ENCODE results near the gene SLC38A5. TPM values are rescaled to one million over a fixed set of nuclear protein-coding genes. Genes with fewer than 3 reads are reported as not detected.
"Not testable (repeated sequence)": the region's sequence is repeated elsewhere in the genome, so short reads cannot be mapped to it uniquely, and the experiment has no call there.

SLC38A5 gene
- total RNA-seq, 1 donor from 2014 or later = 21.5 TPM

GRCh38 chrX:48451708-48452107, 18.4 kb downstream of the SLC38A5 start:
- TF ChIP-seq CTCF (IDR thresholded peaks at IDR 0.05) = no peak
- H3K27ac ChIP-seq = no peak overlapping the region
- no peaks in the 10 kb centered on the region for H3K36me3 ChIP-seq
- no peaks in the 10 kb centered on the region for H3K27me3 ChIP-seq
- ATAC-seq (no peak), DNase-seq (no peak)
- no peaks in the 10 kb centered on the region for H3K9me3 ChIP-seq
- no peaks in the 10 kb centered on the region for H3K4me1 ChIP-seq
- no peak overlapping the region for H3K4me3 ChIP-seq
- intact Hi-C loops (cut with DNase I) = no loop called here

DNA sequence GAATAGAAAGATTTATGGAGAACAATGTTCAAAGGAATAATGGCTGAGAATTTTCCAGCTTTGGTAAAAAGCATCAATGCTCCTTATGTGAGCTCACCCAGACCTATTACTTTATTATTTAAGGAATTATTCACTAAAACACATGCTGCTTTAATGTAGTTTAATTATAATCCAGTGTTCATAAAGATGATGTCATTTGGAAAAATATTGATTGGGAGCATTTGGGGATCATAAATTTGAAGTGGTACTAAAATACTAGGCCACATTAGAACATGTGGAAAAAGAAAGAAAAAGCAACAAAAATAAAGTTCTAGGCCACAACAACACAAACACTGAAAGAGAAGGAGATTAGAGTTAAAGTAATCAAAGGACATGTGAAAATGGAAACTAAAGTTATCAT, 20.0 kb downstream of the SLC38A5 start:
- ATAC-seq = no peak

GRCh38 chrX:48447201-48447600, 22.9 kb downstream of the SLC38A5 start:
- H3K36me3 ChIP-seq; intact Hi-C loops (cut with DNase I); H3K27me3 ChIP-seq; H3K4me1 ChIP-seq; H3K4me3 ChIP-seq; ATAC-seq; DNase-seq; H3K27ac ChIP-seq; H3K9me3 ChIP-seq: not testable (repeated sequence)

More for the DNA sequence above, 20.0 kb downstream of the SLC38A5 start:
- DNase-seq = no peak
- Histone ChIP-seq H3K36me3 (no peaks in the 10 kb centered on the region), H3K27ac (no peak overlapping the region), H3K4me3 (no peak overlapping the region), H3K4me1 (no peaks in the 10 kb centered on the region), H3K27me3 (no peaks in the 10 kb centered on the region), H3K9me3 (no peaks in the 10 kb centered on the region)
- intact Hi-C loops (cut with DNase I) = no loop called here
- no peak for TF ChIP-seq CTCF (IDR thresholded peaks at IDR 0.05)

- H3K4me1 ChIP-seq; H3K27ac ChIP-seq; H3K4me3 ChIP-seq; ATAC-seq; H3K9me3 ChIP-seq; DNase-seq; H3K36me3 ChIP-seq; intact Hi-C loops (cut with DNase I); H3K27me3 ChIP-seq: not testable (repeated sequence)
These were observed 36.3 kb downstream of the SLC38A5 start for GRCh38 chrX:48433713-48434112.

- ATAC-seq; H3K36me3 ChIP-seq; H3K9me3 ChIP-seq; DNase-seq; H3K27ac ChIP-seq; H3K27me3 ChIP-seq; H3K4me3 ChIP-seq; H3K4me1 ChIP-seq; intact Hi-C loops (cut with DNase I): not testable (repeated sequence)
These were observed 39.9 kb downstream of the SLC38A5 start for GRCh38 chrX:48430166-48430565.

GRCh38 chrX:48429606-48430005, 40.5 kb downstream of the SLC38A5 start:
- H3K27ac ChIP-seq; H3K4me1 ChIP-seq; DNase-seq; H3K9me3 ChIP-seq; ATAC-seq; H3K27me3 ChIP-seq; H3K36me3 ChIP-seq; intact Hi-C loops (cut with DNase I); H3K4me3 ChIP-seq: not testable (repeated sequence)

GRCh38 chrX:48427027-48427716, 42.9 kb downstream of the SLC38A5 start:
- ATAC-seq; intact Hi-C loops (cut with DNase I); DNase-seq; H3K36me3 ChIP-seq; H3K27ac ChIP-seq; H3K4me3 ChIP-seq; H3K4me1 ChIP-seq; H3K9me3 ChIP-seq; H3K27me3 ChIP-seq: not testable (repeated sequence)

DNA sequence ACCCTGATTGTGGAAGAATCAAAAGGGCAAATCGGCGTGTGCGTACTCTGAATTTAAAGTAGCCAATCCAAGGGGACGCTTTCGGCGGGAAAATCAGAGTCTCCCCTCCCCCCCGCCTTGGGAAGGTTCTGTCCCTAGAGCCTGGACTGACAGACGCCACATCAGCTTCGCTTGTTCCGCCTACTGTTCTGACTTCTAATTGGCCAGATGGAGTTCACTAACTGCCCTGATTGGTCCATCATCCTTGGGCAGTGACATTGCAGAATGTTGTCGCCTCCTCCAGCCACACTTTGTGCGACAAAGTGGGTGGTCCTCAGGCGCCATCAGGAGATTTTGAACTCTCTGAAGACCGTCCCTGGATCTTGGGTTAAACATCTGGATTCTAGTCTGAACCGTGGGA, 58.2 kb downstream of the SLC38A5 start, which contains the start of gene SSX4B:
Gene SSX4B, minus strand, starts transcription at position 101 of the 400 bp plus-strand sequence. CDS start 588 bp downstream, outside the sequence.
- H3K9me3 ChIP-seq; H3K27me3 ChIP-seq; DNase-seq; H3K4me3 ChIP-seq; H3K27ac ChIP-seq; H3K4me1 ChIP-seq; H3K36me3 ChIP-seq; intact Hi-C loops (cut with DNase I); ATAC-seq: not testable (repeated sequence)

Other genes with a start within 250 kb of the SLC38A5 start
- not detected for gene SSX1, start 214.9 kb downstream of the SLC38A5 start, total RNA-seq
- gene SSX3, start 113.6 kb downstream of the SLC38A5 start, total RNA-seq = not detected
- gene SSX4, start 86.7 kb downstream of the SLC38A5 start, total RNA-seq = not detected
- not detected for gene SSX4B, start 58.3 kb downstream of the SLC38A5 start, total RNA-seq
- gene FTSJ1, start 5.9 kb upstream of the SLC38A5 start, total RNA-seq = 33.9 TPM
- gene PORCN, start 38.7 kb upstream of the SLC38A5 start, total RNA-seq = 8.9 TPM
- 93.4 TPM for gene EBP, start 51.5 kb upstream of the SLC38A5 start, total RNA-seq
- gene TBC1D25, start 69.5 kb upstream of the SLC38A5 start, total RNA-seq = 14.6 TPM
- gene RBM3, start 104.2 kb upstream of the SLC38A5 start, total RNA-seq = 170 TPM
- 121 TPM for gene WDR13, start 127.2 kb upstream of the SLC38A5 start, total RNA-seq
- gene WAS, start 213.5 kb upstream of the SLC38A5 start, total RNA-seq = 25.3 TPM
- gene SUV39H1, start 226.5 kb upstream of the SLC38A5 start, total RNA-seq = 3.0 TPM

Data from upper lobe of right lung (tissue), 1 donor.